Measurements from ENCODE around the gene ARFIP1. TPM values are rescaled to one million over a fixed set of nuclear protein-coding genes. Genes with fewer than 3 reads are reported as not detected.

The ARFIP1 gene
- total and polyA plus RNA-seq, 9 of the 15 experiments (the other 6 are each of a cell fraction or from before 2014, with no cell fraction given) = 14.1 to 25.1 (median 20.9) TPM

- CTCF ChIA-PET (ENCODE audit: low intra/inter-chr PET ratio) = no interaction called here
- H2AFZ ChIP-seq (ENCODE audit: low read depth, low read length) = no peak overlapping the region
- POLR2A ChIA-PET = no interaction called here
- intact Hi-C loops (cut with micrococcal nuclease) = loop anchor here (10.0 kb wide), 1 partner anchor 474 kb away; no protein-coding TSS in a partner anchor
- H3K27me3 ChIP-seq (ENCODE audit: control insufficient read depth in 2 of 2, insufficient read depth in 2 of 2, low read length in 2 of 2) = no peaks in the 10 kb centered on the region
- FAIRE-seq = no peak
- no peak overlapping the region for H3K4me3 ChIP-seq
- BruUV-seq (replicated peaks) = no TSS peak
- 7% methylated on average over 3 of the region's 4 CpGs for WGBS (ENCODE audit: insufficient coverage, low coverage, missing lambda C conversion rate)
- H3K79me2 ChIP-seq (ENCODE audit: control insufficient read depth, insufficient read depth, low read length) = no peaks in the 10 kb centered on the region
- ATAC-seq = no peak
- no peak overlapping the region for H3K9ac ChIP-seq (ENCODE audit: insufficient read depth in 1 of 2, low read depth in 2 of 2, low read length in 2 of 2)
- no peaks in the 10 kb centered on the region for H3K4me1 ChIP-seq (replicated peaks in 1 of 2; ENCODE audit: control insufficient read depth in 2 of 2, insufficient read depth in 2 of 2, low read length in 2 of 2)
- H3K9me1 ChIP-seq (ENCODE audit: control insufficient read depth, insufficient read depth, low read length) = no peaks in the 10 kb centered on the region
- no peaks in the 10 kb centered on the region for H3K36me3 ChIP-seq (ENCODE audit: control insufficient read depth, insufficient read depth, low read length)
- no peak overlapping the region for H3K4me2 ChIP-seq (ENCODE audit: insufficient read depth, low read length)
- TF ChIP-seq VEZF1 (CRISPR knock-in tag; IDR thresholded peaks at IDR 0.05) (peak; percentile 61), CBX3 (IDR thresholded peaks at IDR 0.05; ENCODE audit: borderline replicate concordance in 1 of 2, low read length in 2 of 2) (no peak), CEBPB (tag; IDR thresholded peaks at IDR 0.05) (peak; percentile 57), BMI1 (IDR thresholded peaks at IDR 0.05; ENCODE audit: low read length) (no peak), CEBPG (CRISPR knock-in tag; IDR thresholded peaks at IDR 0.05) (no peak), CEBPG (tag; conservative IDR thresholded peaks at IDR 0.05 in 1 of 2, IDR thresholded peaks at IDR 0.05 in 1 of 2) (peak in 1 of 2 experiments; percentile 44; a peak in 2 of 4 replicates)
- DNase-seq (ENCODE audit: extremely low read depth in 1 of 4, low spot score in 3 of 4) = peak in 1 of 4 experiments; percentile 1
- H3K27ac ChIP-seq (ENCODE audit: extremely low read depth, low read depth, low read length) = no peak overlapping the region
- no peaks in the 10 kb centered on the region; the same call in none of the 2 replicates for H3K9me3 ChIP-seq (replicated peaks; ENCODE audit: control insufficient read depth, insufficient read depth, low read depth, low read length)
- no peaks in the 10 kb centered on the region for H4K20me1 ChIP-seq (replicated peaks; ENCODE audit: control insufficient read depth, insufficient read depth, low read length)
- in situ Hi-C loops (cut with MboI) = loop anchor here (10.0 kb wide), 2 partner anchors 274 to 784 kb away; no protein-coding TSS in a partner anchor
Measured at GRCh38 chr4:152850377-152850776, 70.6 kb downstream of the ARFIP1 start.
